ENCODE measurements around the gene RPL35. TPM values are rescaled to one million over a fixed set of nuclear protein-coding genes. Genes with fewer than 3 reads are reported as not detected.

Gene RPL35
- total and polyA plus RNA-seq, 10 of the 15 experiments (the other 5 are each of a cell fraction or from before 2014, with no cell fraction given): 2,572 to 6,300 (median 3,864) TPM

DNA sequence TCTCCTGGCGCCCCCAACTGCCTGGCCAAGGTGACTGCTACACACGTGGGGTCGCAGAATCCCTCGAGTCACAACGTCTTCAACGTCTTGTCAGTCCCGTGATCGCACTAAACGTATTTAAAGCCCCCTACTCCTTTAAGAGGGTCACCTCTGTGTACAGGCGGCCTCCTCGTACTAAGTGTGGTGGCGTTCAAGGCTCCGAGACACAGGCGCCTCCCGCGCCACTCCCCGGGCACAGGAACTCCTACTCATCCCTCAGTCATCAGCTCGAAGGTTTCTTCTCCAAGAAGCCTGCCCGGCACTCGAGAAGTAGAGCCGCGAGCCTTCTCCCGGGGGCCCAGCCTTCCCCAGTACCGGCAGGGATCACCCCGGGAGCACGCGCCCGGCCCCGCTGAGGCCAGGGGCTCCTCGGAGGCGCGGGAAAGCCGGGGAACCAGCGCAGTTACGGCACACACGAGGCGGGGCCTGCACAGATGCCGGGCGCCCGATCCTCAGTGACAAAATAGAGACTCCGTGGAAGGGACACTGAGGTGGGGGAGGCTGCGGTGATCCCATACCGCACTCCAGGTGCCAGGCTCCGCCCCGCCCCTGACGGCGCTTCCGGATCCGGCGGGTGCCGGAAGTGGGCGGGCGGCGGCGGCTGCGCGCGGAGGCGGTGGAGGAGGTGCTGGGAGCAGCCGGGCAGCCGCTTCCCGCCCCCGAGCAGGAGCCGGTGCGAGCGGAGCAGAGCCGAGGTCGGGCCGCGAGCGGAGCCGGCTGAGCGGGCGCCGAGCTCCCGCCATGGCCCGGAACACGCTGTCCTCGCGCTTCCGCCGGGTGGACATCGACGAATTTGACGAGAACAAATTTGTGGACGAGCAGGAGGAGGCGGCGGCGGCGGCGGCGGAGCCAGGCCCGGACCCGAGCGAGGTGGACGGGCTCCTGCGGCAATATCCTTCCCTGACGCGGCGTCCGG is 7.0 kb upstream of the RPL35 start (continued):
- TF ChIP-seq MYC (IDR thresholded peaks at IDR 0.05; ENCODE audit: insufficient read depth, insufficient read length, insufficient replicate concordance, low read length, severe bottlenecking): no peak
- TF ChIP-seq MTA2 (IDR thresholded peaks at IDR 0.05; ENCODE audit: low read depth): no peak
- TF ChIP-seq RELA (IDR thresholded peaks at IDR 0.05; ENCODE audit: borderline replicate concordance, partially characterized antibody): no peak
- TF ChIP-seq JUNB (IDR thresholded peaks at IDR 0.05): no peak
- TF ChIP-seq ATF7 (IDR thresholded peaks at IDR 0.05; ENCODE audit: low read depth): no peak
- TF ChIP-seq CREB1 (IDR thresholded peaks at IDR 0.05; ENCODE audit: low read depth): no peak
- TF ChIP-seq MXI1 (IDR thresholded peaks at IDR 0.05; ENCODE audit: low read depth, low read length): peak; percentile 83
- no peak for TF ChIP-seq ZSCAN29 (IDR thresholded peaks at IDR 0.05)
- TF ChIP-seq PAX5 (IDR thresholded peaks at IDR 0.05; ENCODE audit: borderline replicate concordance, low read depth, low read length): peak; percentile 11; the same call in 1 of the 2 replicates
- TF ChIP-seq TAF1 (IDR thresholded peaks at IDR 0.05; ENCODE audit: borderline replicate concordance, low read depth, low read length): peak; percentile 94; the same call in 1 of the 2 replicates
- no peak for TF ChIP-seq PAX8 (IDR thresholded peaks at IDR 0.05)
- TF ChIP-seq PML (IDR thresholded peaks at IDR 0.05; ENCODE audit: low read length): no peak
- TF ChIP-seq TCF7 (IDR thresholded peaks at IDR 0.05; ENCODE audit: borderline replicate concordance): no peak
- TF ChIP-seq CHD4 (IDR thresholded peaks at IDR 0.05): no peak
- TF ChIP-seq, protein P1, sequence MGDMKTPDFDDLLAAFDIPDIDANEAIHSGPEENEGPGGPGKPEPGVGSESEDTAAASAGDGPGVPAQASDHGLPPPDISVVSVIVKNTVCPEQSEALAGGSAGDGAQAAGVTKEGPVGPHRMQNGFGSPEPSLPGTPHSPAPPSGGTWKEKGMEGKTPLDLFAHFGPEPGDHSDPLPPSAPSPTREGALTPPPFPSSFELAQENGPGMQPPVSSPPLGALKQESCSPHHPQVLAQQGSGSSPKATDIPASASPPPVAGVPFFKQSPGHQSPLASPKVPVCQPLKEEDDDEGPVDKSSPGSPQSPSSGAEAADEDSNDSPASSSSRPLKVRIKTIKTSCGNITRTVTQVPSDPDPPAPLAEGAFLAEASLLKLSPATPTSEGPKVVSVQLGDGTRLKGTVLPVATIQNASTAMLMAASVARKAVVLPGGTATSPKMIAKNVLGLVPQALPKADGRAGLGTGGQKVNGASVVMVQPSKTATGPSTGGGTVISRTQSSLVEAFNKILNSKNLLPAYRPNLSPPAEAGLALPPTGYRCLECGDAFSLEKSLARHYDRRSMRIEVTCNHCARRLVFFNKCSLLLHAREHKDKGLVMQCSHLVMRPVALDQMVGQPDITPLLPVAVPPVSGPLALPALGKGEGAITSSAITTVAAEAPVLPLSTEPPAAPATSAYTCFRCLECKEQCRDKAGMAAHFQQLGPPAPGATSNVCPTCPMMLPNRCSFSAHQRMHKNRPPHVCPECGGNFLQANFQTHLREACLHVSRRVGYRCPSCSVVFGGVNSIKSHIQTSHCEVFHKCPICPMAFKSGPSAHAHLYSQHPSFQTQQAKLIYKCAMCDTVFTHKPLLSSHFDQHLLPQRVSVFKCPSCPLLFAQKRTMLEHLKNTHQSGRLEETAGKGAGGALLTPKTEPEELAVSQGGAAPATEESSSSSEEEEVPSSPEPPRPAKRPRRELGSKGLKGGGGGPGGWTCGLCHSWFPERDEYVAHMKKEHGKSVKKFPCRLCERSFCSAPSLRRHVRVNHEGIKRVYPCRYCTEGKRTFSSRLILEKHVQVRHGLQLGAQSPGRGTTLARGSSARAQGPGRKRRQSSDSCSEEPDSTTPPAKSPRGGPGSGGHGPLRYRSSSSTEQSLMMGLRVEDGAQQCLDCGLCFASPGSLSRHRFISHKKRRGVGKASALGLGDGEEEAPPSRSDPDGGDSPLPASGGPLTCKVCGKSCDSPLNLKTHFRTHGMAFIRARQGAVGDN (IDR thresholded peaks at IDR 0.05): peak; percentile 62; the same call in 1 of the 2 replicates
- TF ChIP-seq, protein P2, sequence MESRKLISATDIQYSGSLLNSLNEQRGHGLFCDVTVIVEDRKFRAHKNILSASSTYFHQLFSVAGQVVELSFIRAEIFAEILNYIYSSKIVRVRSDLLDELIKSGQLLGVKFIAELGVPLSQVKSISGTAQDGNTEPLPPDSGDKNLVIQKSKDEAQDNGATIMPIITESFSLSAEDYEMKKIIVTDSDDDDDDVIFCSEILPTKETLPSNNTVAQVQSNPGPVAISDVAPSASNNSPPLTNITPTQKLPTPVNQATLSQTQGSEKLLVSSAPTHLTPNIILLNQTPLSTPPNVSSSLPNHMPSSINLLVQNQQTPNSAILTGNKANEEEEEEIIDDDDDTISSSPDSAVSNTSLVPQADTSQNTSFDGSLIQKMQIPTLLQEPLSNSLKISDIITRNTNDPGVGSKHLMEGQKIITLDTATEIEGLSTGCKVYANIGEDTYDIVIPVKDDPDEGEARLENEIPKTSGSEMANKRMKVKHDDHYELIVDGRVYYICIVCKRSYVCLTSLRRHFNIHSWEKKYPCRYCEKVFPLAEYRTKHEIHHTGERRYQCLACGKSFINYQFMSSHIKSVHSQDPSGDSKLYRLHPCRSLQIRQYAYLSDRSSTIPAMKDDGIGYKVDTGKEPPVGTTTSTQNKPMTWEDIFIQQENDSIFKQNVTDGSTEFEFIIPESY (IDR thresholded peaks at IDR 0.05): no peak
- 0 out of 2 replicates have a peak, but pooled peaks have one; percentile 36 for TF ChIP-seq HDGF (IDR thresholded peaks at IDR 0.05)
- TF ChIP-seq, protein P3, sequence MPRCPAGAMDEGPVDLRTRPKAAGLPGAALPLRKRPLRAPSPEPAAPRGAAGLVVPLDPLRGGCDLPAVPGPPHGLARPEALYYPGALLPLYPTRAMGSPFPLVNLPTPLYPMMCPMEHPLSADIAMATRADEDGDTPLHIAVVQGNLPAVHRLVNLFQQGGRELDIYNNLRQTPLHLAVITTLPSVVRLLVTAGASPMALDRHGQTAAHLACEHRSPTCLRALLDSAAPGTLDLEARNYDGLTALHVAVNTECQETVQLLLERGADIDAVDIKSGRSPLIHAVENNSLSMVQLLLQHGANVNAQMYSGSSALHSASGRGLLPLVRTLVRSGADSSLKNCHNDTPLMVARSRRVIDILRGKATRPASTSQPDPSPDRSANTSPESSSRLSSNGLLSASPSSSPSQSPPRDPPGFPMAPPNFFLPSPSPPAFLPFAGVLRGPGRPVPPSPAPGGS (IDR thresholded peaks at IDR 0.05; ENCODE audit: borderline replicate concordance, insufficient read depth, low read depth, low read length, poor library complexity, severe bottlenecking): no peak
- no peak; a peak in 1 of 4 replicates for TF ChIP-seq SRF (IDR thresholded peaks at IDR 0.05; ENCODE audit: low read depth in 2 of 2, low read length in 2 of 2)
- TF ChIP-seq, protein P4, sequence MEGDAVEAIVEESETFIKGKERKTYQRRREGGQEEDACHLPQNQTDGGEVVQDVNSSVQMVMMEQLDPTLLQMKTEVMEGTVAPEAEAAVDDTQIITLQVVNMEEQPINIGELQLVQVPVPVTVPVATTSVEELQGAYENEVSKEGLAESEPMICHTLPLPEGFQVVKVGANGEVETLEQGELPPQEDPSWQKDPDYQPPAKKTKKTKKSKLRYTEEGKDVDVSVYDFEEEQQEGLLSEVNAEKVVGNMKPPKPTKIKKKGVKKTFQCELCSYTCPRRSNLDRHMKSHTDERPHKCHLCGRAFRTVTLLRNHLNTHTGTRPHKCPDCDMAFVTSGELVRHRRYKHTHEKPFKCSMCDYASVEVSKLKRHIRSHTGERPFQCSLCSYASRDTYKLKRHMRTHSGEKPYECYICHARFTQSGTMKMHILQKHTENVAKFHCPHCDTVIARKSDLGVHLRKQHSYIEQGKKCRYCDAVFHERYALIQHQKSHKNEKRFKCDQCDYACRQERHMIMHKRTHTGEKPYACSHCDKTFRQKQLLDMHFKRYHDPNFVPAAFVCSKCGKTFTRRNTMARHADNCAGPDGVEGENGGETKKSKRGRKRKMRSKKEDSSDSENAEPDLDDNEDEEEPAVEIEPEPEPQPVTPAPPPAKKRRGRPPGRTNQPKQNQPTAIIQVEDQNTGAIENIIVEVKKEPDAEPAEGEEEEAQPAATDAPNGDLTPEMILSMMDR (IDR thresholded peaks at IDR 0.05 in 2 of 3, conservative IDR thresholded peaks at IDR 0.05 in 1 of 3; ENCODE audit: control insufficient read depth in 2 of 3, extremely low read depth in 1 of 3, insufficient read depth in 1 of 3, low read depth in 3 of 3, low read length in 3 of 3): peak; percentile 31 to 41 (median 40); a peak in 4 of 6 replicates

Measured in GM12878 (cell line).